GM12873 (cell line): ENCODE measurements around the gene WDR49.

Experiments
- CTCF ChIP-seq: IDR thresholded peaks from 2 replicates; pipeline ENCODE4 v1.5.1; 2012; ENCODE audit warnings: low read depth, mild to moderate bottlenecking, moderate library complexity, low read length, control low read depth; ENCODE audit not compliant: insufficient read depth; ENCODE audit errors: missing control alignments

WDR49 gene

GRCh38 chr3:167587651-167588050, 66.1 kb downstream of the WDR49 start:
- no peak for TF ChIP-seq CTCF

GRCh38 chr3:167575000-167575600, 78.6 kb downstream of the WDR49 start:
- TF ChIP-seq CTCF, result no peak

GRCh38 chr3:167572991-167573390, 80.8 kb downstream of the WDR49 start:
- no peak for TF ChIP-seq CTCF

GRCh38 chr3:167568634-167569033, 85.1 kb downstream of the WDR49 start:
- no peak for TF ChIP-seq CTCF

- no peak for TF ChIP-seq CTCF
Observed at GRCh38 chr3:167565489-167565888, 88.3 kb downstream of the WDR49 start.

GRCh38 chr3:167564612-167565011, 89.1 kb downstream of the WDR49 start:
- no peak for TF ChIP-seq CTCF

GRCh38 chr3:167559924-167560323, 93.8 kb downstream of the WDR49 start:
- no peak for TF ChIP-seq CTCF

GRCh38 chr3:167554898-167555297, 98.8 kb downstream of the WDR49 start:
- TF ChIP-seq CTCF, result no peak
